ENCODE data around the gene RSBN1. TPM values are rescaled to one million over a fixed set of nuclear protein-coding genes. Genes with fewer than 3 reads are reported as not detected.
A peak's percentile ranks its signal among the peaks of the same experiment; 100 is the strongest.

The RSBN1 gene
- total and polyA plus RNA-seq, 7 donors = 3.5 to 20.8 (median 11.0) TPM

- H3K9me3 ChIP-seq = no peaks in the 10 kb centered on the region
- H3K36me3 ChIP-seq (ENCODE audit: insufficient read depth in 1 of 2, low read depth in 1 of 2) = peaks cover 2 to 43% of the 10 kb centered on the region in 2 donors
- no peaks in the 10 kb centered on the region for H3K27me3 ChIP-seq (ENCODE audit: insufficient read depth in 3 of 3, low read length in 2 of 3)
- no peak for DNase-seq
- 89 to 97% (median 90%) methylated on average over 2 of the region's 2 CpGs for WGBS, 3 donors
- peaks cover 9% of the 10 kb centered on the region for H3K4me1 ChIP-seq
- no peak for TF ChIP-seq CTCF (IDR thresholded peaks at IDR 0.05)
- intact Hi-C loops (cut with DNase I) = no loop called here
- no peak overlapping the region for H3K27ac ChIP-seq
- no peak for ATAC-seq
- H3K4me3 ChIP-seq = no peak overlapping the region
These were observed 46.7 kb downstream of the RSBN1 start for GRCh38 chr1:113765306-113766230.

- intact Hi-C loops (cut with DNase I) = loop anchor here in 1 of 2 donors (5.0 kb wide), 1 partner anchor 49 kb away; the partner anchor contains the start of gene RSBN1
These were observed 48.6 kb downstream of the RSBN1 start for GRCh38 chr1:113763661-113764060.

GRCh38 chr1:113761937-113762336 is 50.3 kb downstream of the RSBN1 start:
- no peak for TF ChIP-seq CTCF (IDR thresholded peaks at IDR 0.05)
- intact Hi-C loops (cut with DNase I) = loop anchor here in 1 of 2 donors (5.0 kb wide), 1 partner anchor 50 kb away; the partner anchor contains the start of gene RSBN1
- WGBS, 3 donors = 76 to 87% (median 80%) methylated on average over 3 of the region's 3 CpGs

More at GRCh38 chr1:113763661-113764060, 48.6 kb downstream of the RSBN1 start:
- ATAC-seq (no peak), DNase-seq (no peak)
- Histone ChIP-seq H3K4me3 (no peak overlapping the region), H3K27ac (no peak overlapping the region), H3K27me3 (ENCODE audit: insufficient read depth in 3 of 3, low read length in 2 of 3) (no peaks in the 10 kb centered on the region), H3K9me3 (no peaks in the 10 kb centered on the region), H3K4me1 (no peaks in the 10 kb centered on the region), H3K36me3 (ENCODE audit: insufficient read depth in 1 of 2, low read depth in 1 of 2) (peaks cover 2 to 42% of the 10 kb centered on the region in 2 donors)
- no peak for TF ChIP-seq CTCF (IDR thresholded peaks at IDR 0.05)
- WGBS, 3 donors = 71 to 84% (median 72%) methylated on average over 2 of the region's 2 CpGs

GRCh38 chr1:113760102-113761080 is 51.9 kb downstream of the RSBN1 start:
- Histone ChIP-seq H3K27ac (peak overlapping the region; percentile 86), H3K4me1 (peaks cover 8% of the 10 kb centered on the region), H3K27me3 (ENCODE audit: insufficient read depth in 3 of 3, low read length in 2 of 3) (no peaks in the 10 kb centered on the region), H3K9me3 (no peaks in the 10 kb centered on the region), H3K4me3 (peak overlapping the region; percentile 84), H3K36me3 (ENCODE audit: insufficient read depth in 1 of 2, low read depth in 1 of 2) (peaks cover 0 to 22% of the 10 kb centered on the region in 2 donors)
- DNase-seq (no peak), ATAC-seq (no peak)
- intact Hi-C loops (cut with DNase I) = loop anchor here in 1 of 2 donors (5.0 kb wide), 1 partner anchor 52 kb away; the partner anchor contains the start of gene RSBN1
- 74 to 79% (median 77%) methylated on average over 23 of the region's 23 CpGs for WGBS, 3 donors
- no peak for TF ChIP-seq CTCF (IDR thresholded peaks at IDR 0.05)

More at GRCh38 chr1:113761937-113762336, 50.3 kb downstream of the RSBN1 start:
- peaks cover 8% of the 10 kb centered on the region for H3K4me1 ChIP-seq
- DNase-seq (no peak), ATAC-seq (no peak)
- no peak overlapping the region for H3K4me3 ChIP-seq
- H3K36me3 ChIP-seq (ENCODE audit: insufficient read depth in 1 of 2, low read depth in 1 of 2) = peaks cover 2 to 29% of the 10 kb centered on the region in 2 donors
- no peaks in the 10 kb centered on the region for H3K9me3 ChIP-seq
- H3K27ac ChIP-seq = no peak overlapping the region
- H3K27me3 ChIP-seq (ENCODE audit: insufficient read depth in 3 of 3, low read length in 2 of 3) = no peaks in the 10 kb centered on the region
